SK-N-SH treated with all-trans-retinoic acid at 6 μM for 48 hours (cell line): ENCODE measurements around the gene SLC16A13.
"Not testable (repeated sequence)": the region's sequence is repeated elsewhere in the genome, so short reads cannot be mapped to it uniquely, and the experiment has no call there.

Experiments
- ARNTL ChIP-seq: fragments of 450-650 bp; formaldehyde crosslinking; IDR thresholded peaks from 2 replicates; pipeline ENCODE4 v1.5.0; 2020; ENCODE audit warnings: low read depth, mild to moderate bottlenecking, moderate library complexity, borderline replicate concordance
- CREB5 ChIP-seq: fragments of 250-450 bp; sonication (Bioruptor Pico); IDR thresholded peaks from 2 replicates; pipeline ENCODE4 v1.5.1; 2020; ENCODE audit warnings: low read depth, mild to moderate bottlenecking, moderate library complexity
- OSR1 ChIP-seq: fragments of 250-450 bp; sonication (Bioruptor Pico); IDR thresholded peaks from 2 replicates; pipeline ENCODE4 v1.8.0; 2022; ENCODE audit warnings: moderate library complexity, mild to moderate bottlenecking, inconsistent platforms
- POU6F1 ChIP-seq: fragments of 250-450 bp; sonication (Bioruptor Pico); IDR thresholded peaks from 2 replicates; pipeline ENCODE4 v1.8.0; 2021; ENCODE audit warnings: low read depth, mild to moderate bottlenecking, moderate library complexity, borderline replicate concordance
- RARB ChIP-seq: fragments of 250-450 bp; sonication (Bioruptor Pico); IDR thresholded peaks from 2 replicates; pipeline ENCODE4 v1.8.0; 2021; ENCODE audit warnings: mild to moderate bottlenecking, moderate library complexity
- SNAI2 ChIP-seq: fragments of 250-450 bp; sonication (Bioruptor Pico); IDR thresholded peaks from 2 replicates; pipeline ENCODE4 v1.5.0; 2020; ENCODE audit warnings: mild to moderate bottlenecking, moderate library complexity
- TOX ChIP-seq: fragments of 250-450 bp; sonication (Bioruptor Pico); IDR thresholded peaks from 2 replicates; pipeline ENCODE4 v1.8.0; 2021; ENCODE audit warnings: mild to moderate bottlenecking, moderate library complexity, borderline replicate concordance
- ZFP3 ChIP-seq: fragments of 250-450 bp; sonication (Bioruptor Pico); IDR thresholded peaks from 2 replicates; pipeline ENCODE4 v1.5.0; 2020; ENCODE audit warnings: mild to moderate bottlenecking, moderate library complexity
- ZFP30 ChIP-seq: fragments of 450-650 bp; formaldehyde crosslinking; IDR thresholded peaks from 2 replicates; pipeline ENCODE4 v1.5.0; 2022; ENCODE audit warnings: mild to moderate bottlenecking, moderate library complexity
- ZNF8 ChIP-seq: fragments of 450-650 bp; formaldehyde crosslinking; IDR thresholded peaks from 2 replicates; pipeline ENCODE4 v1.5.0; 2020; ENCODE audit warnings: mild to moderate bottlenecking, moderate library complexity
- TF ChIP-seq, protein P1 (sequence below): fragments of 250-450 bp; sonication (Bioruptor Pico); IDR thresholded peaks from 2 replicates; pipeline ENCODE4 v1.8.0; 2020; ENCODE audit warnings: mild to moderate bottlenecking, moderate library complexity, borderline replicate concordance

GRCh38 chr17:7046725-7047397 is 11.0 kb downstream of the SLC16A13 start:
- not testable (repeated sequence) for TF ChIP-seq OSR1 (CRISPR knock-in tag); SNAI2 (CRISPR knock-in tag); ZNF8; ZFP30 (CRISPR knock-in tag); ARNTL (CRISPR knock-in tag); TOX (CRISPR knock-in tag); ZFP3; RARB (CRISPR knock-in tag); POU6F1 (CRISPR knock-in tag); CREB5 (CRISPR knock-in tag)
- TF ChIP-seq, protein P1, sequence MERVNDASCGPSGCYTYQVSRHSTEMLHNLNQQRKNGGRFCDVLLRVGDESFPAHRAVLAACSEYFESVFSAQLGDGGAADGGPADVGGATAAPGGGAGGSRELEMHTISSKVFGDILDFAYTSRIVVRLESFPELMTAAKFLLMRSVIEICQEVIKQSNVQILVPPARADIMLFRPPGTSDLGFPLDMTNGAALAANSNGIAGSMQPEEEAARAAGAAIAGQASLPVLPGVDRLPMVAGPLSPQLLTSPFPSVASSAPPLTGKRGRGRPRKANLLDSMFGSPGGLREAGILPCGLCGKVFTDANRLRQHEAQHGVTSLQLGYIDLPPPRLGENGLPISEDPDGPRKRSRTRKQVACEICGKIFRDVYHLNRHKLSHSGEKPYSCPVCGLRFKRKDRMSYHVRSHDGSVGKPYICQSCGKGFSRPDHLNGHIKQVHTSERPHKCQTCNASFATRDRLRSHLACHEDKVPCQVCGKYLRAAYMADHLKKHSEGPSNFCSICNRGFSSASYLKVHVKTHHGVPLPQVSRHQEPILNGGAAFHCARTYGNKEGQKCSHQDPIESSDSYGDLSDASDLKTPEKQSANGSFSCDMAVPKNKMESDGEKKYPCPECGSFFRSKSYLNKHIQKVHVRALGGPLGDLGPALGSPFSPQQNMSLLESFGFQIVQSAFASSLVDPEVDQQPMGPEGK (CRISPR knock-in tag), result not testable (repeated sequence)
